Limb (tissue), 2 donors: ENCODE results near the gene KDM4C.
A peak's percentile ranks its signal among the peaks of the same experiment; 100 is the strongest.

Source experiments
- DNase-seq, 2 donors: peaks; one replicate each; pipeline ENCODE4 v3.0.0-alpha.2; 2016; ENCODE audit errors: extremely low spot score in 2 of 2

The KDM4C gene

GRCh38 chr9:7093040-7093439 is 335.3 kb downstream of the KDM4C start:
- DNase-seq = no peak

GRCh38 chr9:7094052-7094451 is 336.3 kb downstream of the KDM4C start:
- no peak for DNase-seq

GRCh38 chr9:7094576-7094975 is 336.8 kb downstream of the KDM4C start:
- DNase-seq = no peak

- DNase-seq = no peak
Observed at GRCh38 chr9:7095058-7095457, 337.3 kb downstream of the KDM4C start.

GRCh38 chr9:7097040-7097715 is 339.4 kb downstream of the KDM4C start:
- no peak for DNase-seq

DNA sequence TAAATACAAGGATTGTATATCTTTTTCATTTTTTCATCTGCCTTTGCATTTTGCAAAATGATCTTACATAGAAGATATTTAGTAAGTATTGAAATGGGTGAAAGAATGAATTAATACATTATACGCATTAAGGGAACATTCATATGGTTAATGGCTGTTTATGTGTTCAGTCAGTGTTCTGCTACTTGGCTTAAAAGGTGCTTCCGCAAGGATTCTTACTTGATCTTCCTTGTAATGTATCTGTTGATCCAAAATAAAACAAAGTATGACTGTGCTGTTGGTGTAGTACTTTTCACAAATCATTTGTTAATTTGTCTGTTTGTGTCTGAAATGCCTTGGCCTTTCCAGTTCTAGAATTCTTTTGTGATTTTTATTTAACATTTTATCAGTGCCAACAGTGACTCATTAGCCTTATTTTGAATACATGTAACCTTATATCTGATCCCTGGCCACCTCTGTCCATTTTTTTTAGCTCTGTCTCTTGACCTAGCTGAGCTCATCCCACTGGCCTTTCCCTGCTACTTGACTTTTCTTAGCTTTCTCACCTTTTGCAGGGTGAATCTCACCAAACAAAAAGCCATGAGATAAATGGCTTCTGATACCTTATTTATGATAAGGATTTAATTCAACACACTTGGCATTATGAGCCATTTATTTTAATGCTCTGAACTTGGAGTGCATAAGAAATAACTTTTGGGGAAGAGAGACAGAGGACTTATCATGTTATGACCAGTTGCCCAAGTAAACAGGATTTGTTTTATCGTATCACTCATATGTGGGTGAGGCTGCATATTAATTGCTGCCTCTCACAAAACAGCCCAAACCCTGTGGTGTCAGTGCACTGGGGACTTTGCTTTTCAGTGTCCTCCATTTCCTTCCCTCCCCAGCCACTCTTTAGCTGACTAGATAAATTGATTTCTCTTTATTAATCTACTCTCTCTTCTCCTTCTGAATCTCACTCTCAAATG is 340.3 kb downstream of the KDM4C start:
- DNase-seq = no peak

GRCh38 chr9:7103367-7103766 is 345.6 kb downstream of the KDM4C start:
- no peak for DNase-seq

DNA sequence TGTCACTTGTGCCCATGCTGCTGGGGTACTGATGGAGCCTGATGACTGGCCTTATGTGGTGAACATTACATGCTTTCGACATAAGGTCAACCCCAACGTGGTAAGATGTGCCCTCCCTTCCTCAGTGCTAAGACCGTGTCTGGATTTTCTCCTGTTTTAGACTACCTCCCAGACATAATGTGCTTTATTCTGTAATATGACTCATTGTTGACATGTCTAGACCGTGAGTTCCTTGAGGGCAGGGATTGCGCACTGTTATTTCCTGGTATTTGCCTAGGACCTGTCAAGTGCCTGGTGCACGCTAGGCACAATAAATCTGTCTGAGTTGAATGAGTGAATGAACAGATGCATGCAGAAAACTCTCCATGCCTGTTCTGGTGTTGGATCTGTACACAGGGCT is 346.0 kb downstream of the KDM4C start:
- no peak for DNase-seq

- no peak for DNase-seq
Observed at GRCh38 chr9:7104625-7105024, 346.9 kb downstream of the KDM4C start.

DNA sequence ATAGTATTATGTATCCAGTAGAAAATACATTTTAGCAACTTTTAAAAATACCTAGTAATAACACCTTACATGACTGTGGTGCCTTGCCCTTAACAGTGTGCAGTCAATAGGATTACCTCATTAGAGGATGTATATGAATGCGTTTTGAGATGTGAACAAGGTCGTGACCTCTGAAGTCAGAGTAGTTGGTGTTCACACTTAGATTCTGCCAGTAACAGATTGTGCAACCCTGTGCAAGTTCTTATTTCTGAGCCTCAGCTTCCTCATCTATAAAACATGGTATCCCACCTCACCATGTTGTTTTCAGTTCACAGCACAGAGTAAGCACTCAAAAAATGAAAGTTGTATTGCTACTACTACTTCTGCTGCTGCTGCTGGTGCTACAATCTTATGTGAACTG is 347.3 kb downstream of the KDM4C start:
- no peak for DNase-seq

DNA sequence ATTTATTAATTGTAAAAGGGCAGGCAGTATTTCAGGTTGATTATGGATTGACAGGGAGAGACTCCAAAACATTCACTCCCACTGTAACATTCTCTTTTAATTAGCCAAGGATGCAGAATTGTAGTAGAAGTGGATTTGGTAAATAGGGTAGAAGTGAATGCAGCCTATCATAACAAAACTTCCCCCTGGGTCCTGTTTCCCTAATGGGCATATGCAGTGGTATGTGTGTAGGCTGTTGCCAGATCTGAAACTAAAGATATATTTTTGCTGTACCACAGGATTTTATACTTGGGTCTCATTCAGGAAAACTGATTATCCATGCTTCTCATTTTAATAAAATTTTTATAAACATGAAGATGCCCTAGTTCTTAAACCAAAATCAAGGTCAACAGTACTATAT is 351.2 kb downstream of the KDM4C start:
- no peak for DNase-seq

GRCh38 chr9:7111413-7111812 is 353.6 kb downstream of the KDM4C start:
- DNase-seq = no peak

DNA sequence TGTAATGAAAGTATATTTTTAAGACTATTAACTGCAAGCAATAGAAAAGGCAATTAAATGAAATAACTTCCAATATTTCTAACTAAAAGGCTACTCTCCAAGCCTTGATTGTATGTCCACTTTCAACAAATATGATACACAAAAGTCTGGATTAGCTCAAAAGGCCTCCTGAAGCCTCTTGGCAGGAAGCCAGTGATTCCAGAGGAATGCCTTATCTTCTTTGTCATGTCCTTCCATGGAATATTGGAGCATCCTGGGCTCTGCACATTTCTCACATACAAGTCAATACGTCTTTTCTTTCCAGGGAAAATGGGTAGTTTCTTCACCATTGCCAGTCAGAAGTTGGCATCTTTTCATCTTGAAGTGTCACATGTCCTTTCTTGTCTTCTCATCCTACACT is 357.8 kb downstream of the KDM4C start:
- no peak for DNase-seq

DNA sequence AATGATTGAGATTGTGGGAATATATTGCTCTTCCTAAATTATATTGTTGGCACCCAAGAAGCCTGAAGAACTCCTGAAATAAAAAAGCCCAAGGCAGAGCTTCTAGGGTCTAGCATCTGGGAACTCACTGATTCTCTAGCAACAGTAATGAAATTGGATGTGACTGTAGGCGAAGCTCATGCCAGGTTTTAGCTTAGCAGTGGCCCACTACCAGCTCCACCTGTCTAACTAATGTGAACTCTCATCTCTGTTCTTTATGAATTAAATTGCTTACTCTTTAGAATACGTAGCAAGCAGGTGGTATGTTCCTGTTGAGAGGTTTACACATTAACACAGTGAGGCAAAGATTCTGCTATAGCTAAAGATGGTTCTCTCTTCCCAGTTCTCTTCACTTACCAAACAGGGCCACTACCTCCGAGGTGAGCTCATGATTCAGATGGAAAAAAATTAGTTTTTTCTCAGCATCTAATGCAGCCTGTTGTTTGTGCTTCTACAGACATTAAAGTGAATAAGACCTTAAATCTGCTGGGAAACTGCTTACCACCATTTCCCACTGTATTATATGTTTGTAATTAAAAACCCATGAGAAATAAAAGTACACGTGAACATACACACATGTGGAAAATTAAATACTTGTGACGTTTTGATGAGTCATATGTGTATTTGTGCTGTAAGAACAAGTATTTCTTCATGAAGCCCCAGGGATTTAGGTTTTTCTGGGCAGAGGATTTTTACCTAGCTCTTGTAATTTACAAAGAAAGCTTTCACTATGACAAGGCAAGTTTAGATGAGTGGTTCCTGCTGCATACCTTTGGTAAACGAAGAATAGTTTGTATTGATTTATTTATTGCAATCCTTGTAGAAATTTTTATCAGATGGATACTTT is 360.1 kb downstream of the KDM4C start:
- peak in 1 of 2 donors; percentile 13 for DNase-seq

GRCh38 chr9:7118633-7119032 is 360.9 kb downstream of the KDM4C start:
- DNase-seq = no peak

GRCh38 chr9:7119612-7120011 is 361.8 kb downstream of the KDM4C start:
- DNase-seq = no peak

- DNase-seq = no peak
Observed at GRCh38 chr9:7121055-7121454, 363.3 kb downstream of the KDM4C start.

DNA sequence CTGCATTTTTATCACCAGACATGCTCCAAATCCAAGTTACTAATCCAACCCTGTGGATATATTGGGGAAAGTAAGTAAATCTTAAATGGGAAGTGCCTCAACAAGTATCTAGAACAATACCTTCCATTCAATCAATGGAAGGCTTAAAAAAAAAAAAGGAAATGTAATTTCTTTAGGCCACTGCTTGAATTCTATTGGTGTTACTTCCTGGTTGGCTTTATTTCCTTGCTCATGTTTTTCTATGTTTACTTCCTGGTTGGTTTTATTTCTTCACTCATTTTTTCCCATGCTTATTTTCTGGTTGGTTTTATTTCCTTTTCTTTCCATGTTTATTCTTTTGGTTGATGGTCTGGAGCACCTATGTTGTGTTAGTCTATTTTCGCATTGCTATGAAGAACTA is 363.9 kb downstream of the KDM4C start:
- no peak for DNase-seq

DNA sequence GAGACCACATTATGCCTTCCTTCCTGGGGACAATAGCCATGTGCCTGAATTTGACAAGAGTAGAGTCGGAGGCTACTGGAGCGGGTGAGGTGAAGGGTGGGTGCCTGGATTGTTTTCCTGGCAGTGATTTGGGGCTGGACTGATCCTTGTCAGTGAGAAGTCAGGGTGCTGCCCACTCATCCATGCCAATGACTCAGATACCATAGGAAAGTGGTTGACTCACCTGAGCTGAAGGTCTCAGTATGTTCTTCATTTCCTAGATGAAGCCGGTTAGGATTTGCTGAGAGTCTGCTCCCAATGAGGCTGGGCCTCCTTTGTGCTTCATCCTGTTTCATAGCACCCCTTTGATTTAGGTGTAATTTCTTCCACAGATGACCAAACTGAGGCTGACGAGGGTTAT is 366.0 kb downstream of the KDM4C start:
- no peak for DNase-seq

GRCh38 chr9:7125231-7125630 is 367.5 kb downstream of the KDM4C start:
- DNase-seq = no peak

DNA sequence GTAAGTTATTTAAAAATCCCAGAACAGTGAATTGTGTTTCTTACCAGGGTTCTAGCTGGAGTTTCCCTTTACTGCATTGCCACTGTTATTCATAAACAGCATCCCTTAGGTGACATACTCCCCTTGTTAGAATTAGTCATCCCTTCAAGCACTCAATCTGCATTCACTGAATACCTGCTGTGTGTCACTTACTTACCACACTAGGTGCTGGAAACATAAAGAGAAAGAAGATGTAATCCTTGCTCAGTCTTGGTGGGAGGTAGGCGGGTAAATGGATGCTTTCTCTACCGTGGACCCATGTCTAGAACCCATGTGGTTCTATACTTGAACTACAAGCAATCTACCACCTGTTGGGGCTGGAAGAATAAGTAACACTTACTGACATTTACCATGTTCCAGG is 371.6 kb downstream of the KDM4C start:
- no peak for DNase-seq
